NCI-H2227 (cell line): ENCODE measurements around the gene NUDT14.

ENCODE experiments used
- DNase-seq: peaks from one replicate; lab custom pipeline; 2025; ENCODE audit not compliant: unreplicated experiment; lab: John Stamatoyannopoulos, UW

NUDT14 gene

GRCh38 chr14:105212541-105213300 lies 31.6 kb upstream of the NUDT14 start:
- DNase-seq, result peak; percentile 25

DNA sequence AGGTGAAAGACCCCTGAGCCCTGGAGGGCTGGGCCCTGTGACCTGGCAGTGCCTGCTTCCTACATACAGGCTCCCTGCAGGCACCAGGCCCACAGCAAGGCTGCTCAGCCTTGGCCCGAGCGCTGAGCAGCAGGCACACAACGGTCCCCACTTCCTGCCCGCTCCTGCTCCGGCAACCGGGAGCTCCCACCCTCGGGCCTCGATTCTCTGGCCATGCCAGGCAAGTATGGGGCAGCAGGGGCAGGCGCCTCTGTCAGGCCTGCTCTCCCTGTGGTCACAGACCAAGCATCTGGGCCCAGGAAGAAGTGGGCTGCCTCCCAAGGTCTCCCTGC lies 30.6 kb upstream of the NUDT14 start:
- DNase-seq, result no peak

GRCh38 chr14:105211086-105211757 lies 30.1 kb upstream of the NUDT14 start:
- no peak for DNase-seq

GRCh38 chr14:105210266-105211025 lies 29.3 kb upstream of the NUDT14 start:
- no peak for DNase-seq

DNA sequence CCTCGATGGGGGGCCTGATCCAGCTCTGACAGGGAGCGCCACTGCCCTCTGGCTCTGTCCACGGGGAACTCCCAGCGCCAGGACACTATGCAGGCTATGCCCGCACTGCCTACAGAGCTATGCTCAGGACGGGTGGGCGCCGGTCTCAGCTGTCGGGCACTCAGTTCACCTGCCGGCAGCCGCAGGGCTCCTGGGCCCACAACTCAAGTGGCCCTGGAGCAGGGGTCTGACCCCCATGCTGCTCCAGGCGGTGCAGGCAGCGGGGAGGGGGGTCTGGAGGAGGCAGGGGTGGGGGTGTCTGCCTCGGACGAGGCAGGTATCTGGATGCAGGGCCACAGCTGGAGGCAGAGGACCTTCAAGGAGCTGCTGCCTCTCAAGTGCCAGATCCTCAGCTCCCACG lies 28.5 kb upstream of the NUDT14 start:
- DNase-seq, result no peak

- DNase-seq, result no peak
Measured at GRCh38 chr14:105209091-105209490, 28.0 kb upstream of the NUDT14 start.

- no peak for DNase-seq
Measured at GRCh38 chr14:105208738-105209075, 27.6 kb upstream of the NUDT14 start.

DNA sequence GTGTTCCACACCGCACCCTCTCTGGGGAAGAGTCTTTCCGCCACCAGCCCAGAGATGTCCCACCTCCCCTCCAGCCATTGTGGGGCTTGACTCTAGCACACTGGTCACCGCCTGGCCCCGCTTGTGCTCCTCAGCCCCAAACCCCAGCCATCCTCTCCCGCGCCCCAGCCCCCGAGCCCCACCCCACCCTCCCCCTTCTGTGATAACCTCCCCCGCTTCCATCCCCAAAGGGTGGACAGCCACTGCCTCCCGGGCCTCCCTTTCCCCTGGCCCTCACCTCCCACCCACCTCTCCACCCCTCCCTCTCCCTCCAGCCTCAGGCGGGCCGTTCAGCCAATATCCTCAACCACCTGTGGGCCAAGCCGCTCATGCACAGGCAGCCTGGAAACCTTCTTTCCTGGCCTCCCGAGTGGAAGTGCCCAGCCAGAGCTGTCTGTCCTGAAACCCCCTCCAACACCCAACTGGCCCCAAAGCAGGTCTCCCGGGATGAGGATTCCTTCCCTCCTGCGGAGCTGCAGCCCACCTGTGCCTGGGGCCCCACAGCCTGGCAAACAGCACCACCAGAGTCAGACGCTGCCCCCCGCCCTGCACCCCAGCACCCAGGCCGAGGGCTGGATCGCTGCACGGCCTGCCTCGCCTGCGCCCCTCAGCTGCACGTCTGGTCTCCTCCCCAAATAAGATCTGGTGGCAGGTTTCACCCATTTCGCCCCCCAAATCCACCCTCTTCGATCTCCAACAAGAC lies 27.1 kb upstream of the NUDT14 start:
- DNase-seq, result no peak

DNA sequence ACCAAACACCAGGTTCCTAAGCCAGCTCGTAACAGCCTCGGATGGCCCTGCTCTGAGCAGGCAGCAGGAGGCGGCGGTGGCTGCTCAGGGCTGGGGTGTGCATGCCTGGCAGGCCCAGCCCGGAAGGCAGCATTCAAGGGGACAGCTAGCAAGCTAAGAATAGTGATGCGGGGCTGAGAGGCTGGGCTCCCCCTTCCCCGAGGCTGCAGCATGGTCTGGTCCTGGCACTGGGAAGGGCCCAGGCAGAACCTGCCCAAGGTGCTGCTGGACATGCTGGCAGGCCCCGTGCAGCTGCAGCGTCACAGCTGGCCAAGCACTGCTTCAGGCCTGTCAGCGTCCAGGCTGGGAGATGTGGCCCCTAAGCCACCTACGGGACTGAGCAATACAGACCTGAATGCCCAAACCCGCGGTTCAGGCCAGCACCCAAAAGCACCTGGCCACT lies 26.4 kb upstream of the NUDT14 start:
- no peak for DNase-seq

DNA sequence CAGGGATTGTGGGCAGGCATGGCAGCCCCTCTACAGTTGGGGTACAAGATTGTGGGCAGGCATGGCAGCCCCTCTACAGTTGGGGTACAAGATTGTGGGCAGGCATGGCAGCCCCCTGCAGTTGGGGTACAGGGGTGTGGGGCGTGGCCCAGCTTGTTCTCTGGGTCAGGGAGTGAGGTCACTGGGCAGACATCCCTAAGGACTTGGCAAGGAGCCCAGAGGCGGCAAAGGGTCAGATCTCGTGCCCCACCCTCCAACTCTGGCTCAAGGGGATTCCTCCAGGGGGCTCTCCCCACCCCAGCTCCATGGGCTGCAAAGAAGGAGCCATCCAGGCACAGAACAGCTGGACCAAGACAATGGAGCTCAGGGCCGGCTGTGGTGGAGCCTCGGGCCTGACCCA lies 25.8 kb upstream of the NUDT14 start:
- no peak for DNase-seq

DNA sequence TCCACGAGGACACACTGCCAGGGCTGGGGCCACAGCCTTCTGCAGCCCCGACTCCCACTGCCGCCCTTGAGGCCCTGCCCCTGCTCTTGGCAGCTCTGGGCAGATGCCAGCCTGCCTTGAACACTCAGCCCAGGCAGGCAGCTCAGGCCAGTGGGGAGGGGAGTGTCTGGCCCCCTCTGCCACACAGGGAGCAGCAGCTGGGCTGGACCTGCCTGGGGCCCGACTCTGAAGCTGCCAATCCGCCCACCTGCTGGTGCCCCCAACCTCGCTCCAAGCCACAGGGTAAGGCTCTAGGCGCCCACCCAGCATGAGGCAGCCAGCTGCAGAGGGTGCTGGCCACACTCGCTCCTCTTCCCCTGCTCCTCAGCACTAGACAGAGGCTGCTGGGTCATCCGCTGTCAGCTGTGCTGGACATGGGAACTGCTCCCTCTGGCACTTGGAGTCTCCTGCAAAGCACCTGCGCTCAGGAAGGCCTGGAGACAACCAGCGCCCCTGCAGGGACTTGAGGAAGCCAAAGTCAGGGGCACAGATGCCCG lies 24.6 kb upstream of the NUDT14 start:
- peak; percentile 36 for DNase-seq

GRCh38 chr14:105204931-105205672 lies 24.0 kb upstream of the NUDT14 start:
- DNase-seq, result no peak

DNA sequence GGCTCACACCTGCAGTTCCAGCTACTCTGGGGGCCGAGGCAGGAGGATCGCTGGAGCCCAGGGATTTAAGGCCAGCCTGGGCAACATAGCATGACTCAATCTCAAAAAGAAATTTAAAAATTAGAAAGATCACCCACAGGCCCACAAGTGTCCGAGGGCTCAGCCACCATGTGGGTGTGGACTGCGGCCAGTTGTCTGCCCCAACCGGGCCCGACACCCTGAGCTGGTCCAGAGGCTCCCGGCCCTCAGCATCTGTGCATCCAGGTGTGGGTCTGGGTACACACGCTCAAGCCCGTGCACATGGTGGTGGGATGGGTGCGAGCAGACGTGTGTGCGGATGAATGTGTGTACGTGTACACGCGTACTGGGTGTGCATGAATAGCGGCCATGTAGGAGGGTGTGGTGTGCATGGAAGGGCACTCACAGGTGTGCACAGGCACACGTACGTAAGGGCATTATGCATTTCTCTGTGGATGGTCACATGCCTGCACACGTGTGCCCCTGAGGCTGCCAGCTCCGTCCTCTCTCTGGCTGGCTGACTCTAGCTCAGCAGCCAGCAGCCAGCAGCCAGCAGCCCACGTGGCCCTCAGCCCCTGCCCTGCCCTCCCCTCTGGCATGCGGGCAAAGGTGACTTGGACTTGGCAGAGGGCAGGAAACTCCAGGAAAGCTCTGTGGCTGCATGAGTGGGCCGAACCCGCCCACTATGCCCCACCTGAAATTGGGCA lies 23.3 kb upstream of the NUDT14 start:
- DNase-seq, result no peak

DNA sequence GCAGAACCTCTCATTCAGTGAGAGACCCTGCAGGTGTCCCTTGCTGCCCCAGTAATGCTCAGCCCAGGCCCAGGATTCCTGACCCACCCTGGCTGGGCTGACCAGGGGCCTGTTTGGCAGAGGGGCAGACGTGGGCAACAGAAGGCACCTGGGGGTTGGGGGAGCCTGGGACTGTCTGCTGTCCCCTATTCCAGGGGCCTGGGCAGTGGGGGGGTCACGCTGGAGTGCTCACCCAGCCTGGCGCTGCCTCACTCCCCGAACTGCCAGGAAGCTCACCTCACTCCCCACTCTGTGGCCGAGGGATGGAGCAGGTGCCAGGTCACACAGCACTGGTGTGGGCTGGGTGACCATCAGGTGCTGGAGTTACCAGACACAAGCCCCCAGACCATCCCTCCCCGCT lies 22.6 kb upstream of the NUDT14 start:
- no peak for DNase-seq

DNA sequence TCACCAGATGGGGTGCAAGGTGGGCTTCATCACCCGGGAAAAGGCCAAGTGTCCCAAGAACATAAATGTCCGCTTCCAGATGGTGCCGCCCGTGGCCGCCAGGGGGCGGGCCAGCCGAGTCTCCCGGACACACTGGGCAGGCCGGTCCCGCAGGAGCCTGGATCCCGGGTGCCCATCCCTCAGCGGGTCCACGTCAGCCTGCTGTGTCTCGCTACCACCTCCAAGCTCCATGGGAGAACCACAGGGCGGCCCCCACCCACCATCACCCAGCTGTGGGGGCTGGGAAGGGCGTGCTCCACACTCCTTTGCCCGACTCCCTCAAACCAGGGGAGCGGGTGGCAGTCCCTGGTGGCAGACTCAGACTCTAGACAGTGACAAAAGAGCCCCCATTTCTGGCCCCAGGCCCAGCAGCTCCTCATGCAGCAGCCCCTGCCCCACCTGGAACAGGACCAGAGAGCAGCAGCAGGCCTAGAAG lies 22.0 kb upstream of the NUDT14 start:
- peak; percentile 74 for DNase-seq

GRCh38 chr14:105201925-105202513 lies 20.9 kb upstream of the NUDT14 start:
- DNase-seq, result no peak

- no peak for DNase-seq
Measured at GRCh38 chr14:105201156-105201924, 20.2 kb upstream of the NUDT14 start.

DNA sequence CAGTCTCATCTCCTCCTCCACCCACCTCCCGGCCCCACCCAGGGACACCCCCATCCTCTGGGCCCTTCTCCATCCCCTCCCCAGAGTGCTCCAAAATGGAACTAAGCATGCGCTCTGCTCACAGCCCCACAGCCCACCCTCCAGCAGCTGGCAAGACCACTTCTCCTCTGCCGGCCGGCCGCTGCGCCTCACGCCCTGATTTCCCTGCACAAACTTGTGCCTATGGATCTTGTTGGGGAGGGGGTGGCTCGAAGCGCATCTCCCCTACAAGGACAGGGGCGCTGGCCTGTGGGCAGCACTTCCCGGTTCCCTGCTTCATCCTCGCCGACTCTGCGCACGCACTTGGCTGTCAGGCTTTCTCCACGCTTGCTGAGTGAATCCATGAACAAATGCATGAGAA lies 19.5 kb upstream of the NUDT14 start:
- no peak for DNase-seq

DNA sequence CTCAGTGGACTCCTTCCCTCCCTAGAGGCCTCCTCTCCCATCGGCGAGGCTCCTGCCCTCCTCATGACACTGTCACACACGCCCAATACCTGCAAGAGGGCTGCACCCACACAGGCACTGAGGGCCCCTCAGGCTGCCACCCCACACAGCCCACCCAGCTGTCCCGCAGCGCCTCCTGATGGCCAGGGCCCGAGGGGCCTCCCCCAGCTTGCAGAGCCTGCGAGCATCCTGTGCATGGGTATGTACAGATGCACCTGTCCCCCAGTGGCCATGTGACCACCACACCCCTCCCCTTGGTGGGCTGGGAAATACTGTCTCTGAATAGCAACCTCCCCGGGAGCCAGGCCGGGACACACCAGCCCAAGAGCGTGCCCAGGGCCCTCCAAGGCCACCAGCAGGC lies 19.0 kb upstream of the NUDT14 start:
- no peak for DNase-seq
